ENCODE results near the gene RETSAT. TPM values are rescaled to one million over a fixed set of nuclear protein-coding genes. Genes with fewer than 3 reads are reported as not detected.
"Not testable (repeated sequence)": the region's sequence is repeated elsewhere in the genome, so short reads cannot be mapped to it uniquely, and the experiment has no call there.

Gene RETSAT
- total RNA-seq, 1 donor from 2014 or later = 23.1 TPM

GRCh38 chr2:85367180-85367579 is 12.9 kb upstream of the RETSAT start:
- Mint-ChIP-seq H3K9me3 (ENCODE audit: low read depth) (no peaks in the 10 kb centered on the region), H3K4me1 (ENCODE audit: low read depth) (peaks cover 8% of the 10 kb centered on the region), H3K4me3 (ENCODE audit: low read depth) (no peak overlapping the region), H3K27me3 (no peaks in the 10 kb centered on the region), H3K27ac (peak overlapping the region; percentile 57), H3K36me3 (ENCODE audit: insufficient read depth) (peaks cover 10% of the 10 kb centered on the region)
- no peak for DNase-seq (ENCODE audit: low spot score, unreplicated experiment)
- TF ChIP-seq CTCF (IDR thresholded peaks at IDR 0.05; ENCODE audit: unreplicated experiment) = no peak

DNA sequence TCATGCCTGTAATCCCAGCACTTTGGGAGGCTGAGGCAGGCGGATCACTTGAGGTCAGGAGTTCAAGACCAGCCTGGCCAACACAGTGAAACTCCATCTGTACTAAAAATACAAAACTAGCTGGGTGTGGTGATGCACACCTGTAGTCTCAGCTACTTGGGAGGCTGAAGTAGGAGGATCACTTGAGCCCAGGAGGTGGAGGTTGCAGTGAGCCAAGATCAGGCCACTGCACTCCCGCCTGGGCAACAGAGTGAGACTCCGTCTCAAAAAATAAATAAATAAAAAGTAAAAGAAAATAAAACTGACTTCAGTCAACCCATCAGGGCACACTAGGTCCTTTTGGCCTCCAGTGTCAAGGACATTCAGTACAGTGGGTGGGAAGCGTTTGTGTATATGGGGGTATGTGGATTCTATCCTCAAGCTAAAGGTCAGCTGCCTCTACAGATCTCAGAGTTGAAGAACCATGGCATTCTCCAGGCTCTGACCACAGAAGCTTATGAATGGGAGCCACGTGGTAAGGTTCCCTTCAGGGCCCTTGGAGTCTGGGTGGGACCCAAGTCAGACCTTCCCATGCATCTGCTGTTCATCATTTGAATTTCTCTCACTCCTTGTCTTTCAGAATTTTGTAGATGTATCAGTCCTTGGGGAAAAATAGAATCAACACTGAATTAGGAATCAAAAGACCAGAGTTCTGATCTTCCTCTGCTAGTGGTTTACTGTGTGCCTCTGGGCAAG is 8.5 kb upstream of the RETSAT start:
- DNase-seq (ENCODE audit: low spot score, unreplicated experiment); H3K27ac Mint-ChIP-seq; H3K4me3 Mint-ChIP-seq (ENCODE audit: low read depth); H3K9me3 Mint-ChIP-seq (ENCODE audit: low read depth); H3K27me3 Mint-ChIP-seq; H3K4me1 Mint-ChIP-seq (ENCODE audit: low read depth): not testable (repeated sequence)
- H3K36me3 Mint-ChIP-seq (ENCODE audit: insufficient read depth) = peaks cover 13% of the 10 kb centered on the region

DNA sequence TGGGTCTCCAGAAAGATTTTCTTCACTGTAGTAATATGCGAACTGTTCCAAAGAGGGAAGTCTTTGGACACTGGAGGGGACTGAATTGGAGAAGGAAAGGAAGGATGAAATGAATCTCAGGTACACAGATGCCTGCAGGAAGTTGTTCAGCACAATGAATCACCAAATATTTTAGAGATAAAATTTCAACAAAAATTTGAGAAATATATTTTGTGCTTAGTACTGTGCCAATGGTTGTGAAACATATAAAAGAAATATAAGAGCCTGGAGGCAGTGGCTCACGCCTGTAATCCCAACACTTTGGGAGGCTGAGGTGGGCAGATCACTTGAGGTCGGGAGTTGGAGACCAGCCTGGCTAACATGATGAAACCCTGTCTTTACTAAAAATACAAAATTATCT is 3.4 kb upstream of the RETSAT start:
- DNase-seq (ENCODE audit: low spot score, unreplicated experiment) = no peak
- H3K27me3 Mint-ChIP-seq = no peaks in the 10 kb centered on the region
- H3K4me1 Mint-ChIP-seq (ENCODE audit: low read depth) = peaks cover 15% of the 10 kb centered on the region
- H3K9me3 Mint-ChIP-seq (ENCODE audit: low read depth) = no peaks in the 10 kb centered on the region
- peaks cover 12% of the 10 kb centered on the region for H3K36me3 Mint-ChIP-seq (ENCODE audit: insufficient read depth)
- TF ChIP-seq CTCF (IDR thresholded peaks at IDR 0.05; ENCODE audit: unreplicated experiment) = no peak
- no peak overlapping the region for H3K4me3 Mint-ChIP-seq (ENCODE audit: low read depth)
- H3K27ac Mint-ChIP-seq = no peak overlapping the region

DNA sequence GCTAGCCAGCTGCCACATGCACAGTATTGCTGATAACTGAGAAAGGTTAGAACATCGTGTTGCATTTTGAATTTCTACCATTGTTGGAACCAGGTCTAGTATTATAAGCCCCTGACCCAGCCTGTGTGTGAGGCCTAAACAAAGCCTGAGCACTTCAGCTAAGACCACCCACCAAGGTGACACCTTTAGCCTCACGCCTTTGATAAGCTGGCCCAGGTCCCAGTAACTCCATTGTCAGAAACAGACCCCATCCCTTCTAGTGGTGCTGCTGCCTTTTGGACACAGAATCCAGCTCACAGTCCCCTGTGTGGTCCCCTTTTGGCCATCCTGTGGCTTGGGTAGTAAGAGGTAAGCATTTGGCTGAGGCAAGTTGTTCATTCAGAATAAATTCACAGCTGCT is 1.9 kb upstream of the RETSAT start:
- H3K36me3 Mint-ChIP-seq (ENCODE audit: insufficient read depth) = peaks cover 7% of the 10 kb centered on the region
- no peak overlapping the region for H3K27ac Mint-ChIP-seq
- no peaks in the 10 kb centered on the region for H3K27me3 Mint-ChIP-seq
- DNase-seq (ENCODE audit: low spot score, unreplicated experiment) = no peak
- TF ChIP-seq CTCF (IDR thresholded peaks at IDR 0.05; ENCODE audit: unreplicated experiment) = no peak
- H3K4me3 Mint-ChIP-seq (ENCODE audit: low read depth) = no peak overlapping the region
- H3K4me1 Mint-ChIP-seq (ENCODE audit: low read depth) = peaks cover 15% of the 10 kb centered on the region
- no peaks in the 10 kb centered on the region for H3K9me3 Mint-ChIP-seq (ENCODE audit: low read depth)

DNA sequence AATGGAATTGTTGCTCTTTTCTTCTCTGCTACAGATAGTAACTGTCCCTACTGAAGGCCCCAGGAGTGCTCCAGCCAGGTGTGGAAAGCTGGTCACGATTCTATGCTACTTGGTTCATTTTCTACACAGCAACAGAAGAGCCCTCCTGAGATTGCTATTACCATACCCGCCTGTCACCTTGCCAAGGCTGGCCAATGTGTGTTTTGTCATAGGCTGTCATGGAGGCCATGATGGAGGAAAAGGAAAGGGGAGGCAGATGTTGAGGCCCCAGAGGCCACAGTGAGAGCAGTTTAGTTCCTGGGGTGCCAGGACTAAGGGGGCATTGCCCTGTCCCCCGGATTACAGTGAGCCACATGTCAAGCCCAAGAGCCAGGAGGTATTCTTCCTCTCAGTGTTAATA is 1.2 kb upstream of the RETSAT start:
- H3K4me3 Mint-ChIP-seq (ENCODE audit: low read depth) = peak overlapping the region; percentile 100
- H3K4me1 Mint-ChIP-seq (ENCODE audit: low read depth) = peaks cover 15% of the 10 kb centered on the region
- no peaks in the 10 kb centered on the region for H3K27me3 Mint-ChIP-seq
- H3K27ac Mint-ChIP-seq = peak overlapping the region; percentile 79
- DNase-seq (ENCODE audit: low spot score, unreplicated experiment) = no peak
- peaks cover 10% of the 10 kb centered on the region for H3K36me3 Mint-ChIP-seq (ENCODE audit: insufficient read depth)
- H3K9me3 Mint-ChIP-seq (ENCODE audit: low read depth) = no peaks in the 10 kb centered on the region
- no peak for TF ChIP-seq CTCF (IDR thresholded peaks at IDR 0.05; ENCODE audit: unreplicated experiment)

DNA sequence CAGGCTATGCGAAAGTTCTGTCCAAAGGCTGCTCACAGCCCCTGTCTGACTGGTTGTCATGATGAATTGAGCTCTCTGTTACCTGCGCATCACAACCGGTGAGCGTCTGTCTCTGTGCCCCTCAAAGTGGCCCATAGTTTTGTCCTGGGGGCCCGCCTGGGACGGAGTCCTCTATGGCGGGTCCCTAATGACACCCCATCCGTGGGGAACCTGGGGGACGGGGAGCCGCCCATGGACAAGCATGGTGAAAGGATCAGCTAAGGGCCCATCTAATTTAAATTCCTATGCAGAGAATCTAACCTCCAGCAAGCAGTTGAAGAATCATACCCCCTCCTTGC is 714 bp upstream of the RETSAT start:
- Mint-ChIP-seq H3K4me1 (ENCODE audit: low read depth) (peaks cover 15% of the 10 kb centered on the region), H3K27me3 (no peaks in the 10 kb centered on the region), H3K27ac (peak overlapping the region; percentile 98), H3K9me3 (ENCODE audit: low read depth) (no peaks in the 10 kb centered on the region), H3K4me3 (ENCODE audit: low read depth) (peak overlapping the region; percentile 100), H3K36me3 (ENCODE audit: insufficient read depth) (peaks cover 13% of the 10 kb centered on the region)
- DNase-seq (ENCODE audit: low spot score, unreplicated experiment) = no peak
- TF ChIP-seq CTCF (IDR thresholded peaks at IDR 0.05; ENCODE audit: unreplicated experiment) = no peak

Measured in progenitor cell of endocrine pancreas (in vitro differentiated cells).